Osteoblast (primary cell): ENCODE results near the gene PAM. TPM values are rescaled to one million over a fixed set of nuclear protein-coding genes. Genes with fewer than 3 reads are reported as not detected.

ENCODE experiments used
- DNase-seq: peaks from one replicate; pipeline ENCODE4 v3.0.0; 2011; ENCODE audit warnings: low spot score, mixed read lengths; ENCODE audit not compliant: insufficient read length; ENCODE audit errors: missing footprints
- H2AFZ ChIP-seq: 2 replicates; pipeline ENCODE4 v1.6.0; 2011; ENCODE audit warnings: mild to moderate bottlenecking, low read length
- H3K27ac ChIP-seq: 2 replicates; pipeline ENCODE4 v1.5.1; 2011; ENCODE audit warnings: mild to moderate bottlenecking, low read depth, low read length, moderate library complexity
- H3K27me3 ChIP-seq: 2 replicates; pipeline ENCODE4 v1.6.0; 2012; ENCODE audit warnings: mild to moderate bottlenecking, control low read depth, inconsistent platforms, low read length, moderate library complexity; ENCODE audit not compliant: insufficient read depth
- H3K36me3 ChIP-seq: 2 replicates; pipeline ENCODE4 v1.5.1; 2011; ENCODE audit warnings: mild to moderate bottlenecking, low read length, control low read depth, moderate library complexity; ENCODE audit not compliant: insufficient read depth
- H3K4me1 ChIP-seq: 2 replicates; pipeline ENCODE4 v1.5.1; 2011; ENCODE audit warnings: mild to moderate bottlenecking, low read length, control low read depth, moderate library complexity; ENCODE audit not compliant: insufficient read depth
- H3K4me2 ChIP-seq: 2 replicates; pipeline ENCODE4 v1.6.0; 2011; ENCODE audit warnings: mild to moderate bottlenecking, low read length; ENCODE audit not compliant: insufficient read depth
- H3K4me3 ChIP-seq: fragments of 200-600 bp; sonication (generic); 3 replicates; pipeline ENCODE4 v1.5.1; 2012; ENCODE audit warnings: mild to moderate bottlenecking, low read length, inconsistent platforms; ENCODE audit not compliant: insufficient read depth
- H3K79me2 ChIP-seq: 2 replicates; pipeline ENCODE4 v1.6.0; 2012; ENCODE audit warnings: mild to moderate bottlenecking, low read length, control low read depth, inconsistent platforms; ENCODE audit not compliant: insufficient read depth
- H3K9me3 ChIP-seq: 2 replicates; pipeline ENCODE4 v1.5.1; 2011; ENCODE audit warnings: low read depth, low read length, control low read depth
- H4K20me1 ChIP-seq: 2 replicates; pipeline ENCODE4 v1.6.0; 2012; ENCODE audit warnings: mild to moderate bottlenecking, low read length, control low read depth; ENCODE audit not compliant: insufficient read depth
- total RNA-seq: library from RNA; depleted of rRNA; stranded (reverse); fragments of >200 nt; gene quantifications from 2 replicates; pipeline ENCODE4 v1.2.3, GENCODE V29; 2012
- TF ChIP-seq, protein P1 (sequence below): IDR thresholded peaks from 2 replicates; pipeline ENCODE4 v1.5.1; 2011; ENCODE audit warnings: mild to moderate bottlenecking, low read depth, low read length, moderate library complexity; ENCODE audit errors: extremely low read depth

PAM gene
- total RNA-seq, 1 donor = 248 TPM

DNA sequence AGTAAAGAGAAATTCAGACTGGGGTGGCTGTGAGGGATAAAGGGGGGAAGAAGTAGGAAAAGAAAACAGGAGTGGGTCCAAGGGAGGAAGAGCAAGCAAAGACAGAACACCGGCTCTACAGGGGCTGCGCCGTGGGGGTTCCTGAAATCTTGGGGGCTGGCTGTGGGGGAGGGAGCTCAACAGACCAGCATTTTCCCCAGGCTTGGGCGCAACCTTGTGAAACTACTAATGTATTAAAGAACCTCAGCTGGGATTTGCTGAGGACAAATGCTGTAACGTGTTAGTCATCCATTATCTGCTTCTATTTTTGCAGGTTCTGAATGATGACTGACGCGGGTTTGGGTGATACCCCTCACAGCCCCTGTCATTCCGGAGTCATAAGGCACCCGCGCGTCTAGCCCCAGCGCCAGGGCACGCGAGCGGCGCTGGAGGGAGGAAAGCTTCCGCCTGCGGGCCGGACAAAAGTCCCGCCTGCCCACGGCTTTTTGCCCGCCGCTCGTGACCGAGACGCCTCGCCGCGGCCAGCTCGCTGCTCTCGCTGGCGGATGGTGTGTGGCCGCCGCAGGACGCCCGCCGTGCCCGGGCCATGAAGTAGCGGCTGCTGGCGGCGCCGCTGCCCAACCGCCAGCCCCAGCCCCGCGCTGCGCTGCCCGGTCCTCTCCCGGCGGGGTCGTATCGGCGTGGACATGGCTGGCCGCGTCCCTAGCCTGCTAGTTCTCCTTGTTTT, 110.6 kb downstream of the PAM start:
- Histone ChIP-seq H2AFZ (peak overlapping the region; percentile 92), H3K4me3 (peak overlapping the region; percentile 93), H3K4me2 (peak overlapping the region; percentile 96), H4K20me1 (no peaks in the 10 kb centered on the region), H3K36me3 (peaks cover 3% of the 10 kb centered on the region), H3K27ac (peak overlapping the region; percentile 97), H3K4me1 (peaks cover 21% of the 10 kb centered on the region), H3K27me3 (no peaks in the 10 kb centered on the region), H3K79me2 (peaks cover 22% of the 10 kb centered on the region), H3K9me3 (no peaks in the 10 kb centered on the region)
- peak; percentile 91 for DNase-seq
- TF ChIP-seq, protein P1, sequence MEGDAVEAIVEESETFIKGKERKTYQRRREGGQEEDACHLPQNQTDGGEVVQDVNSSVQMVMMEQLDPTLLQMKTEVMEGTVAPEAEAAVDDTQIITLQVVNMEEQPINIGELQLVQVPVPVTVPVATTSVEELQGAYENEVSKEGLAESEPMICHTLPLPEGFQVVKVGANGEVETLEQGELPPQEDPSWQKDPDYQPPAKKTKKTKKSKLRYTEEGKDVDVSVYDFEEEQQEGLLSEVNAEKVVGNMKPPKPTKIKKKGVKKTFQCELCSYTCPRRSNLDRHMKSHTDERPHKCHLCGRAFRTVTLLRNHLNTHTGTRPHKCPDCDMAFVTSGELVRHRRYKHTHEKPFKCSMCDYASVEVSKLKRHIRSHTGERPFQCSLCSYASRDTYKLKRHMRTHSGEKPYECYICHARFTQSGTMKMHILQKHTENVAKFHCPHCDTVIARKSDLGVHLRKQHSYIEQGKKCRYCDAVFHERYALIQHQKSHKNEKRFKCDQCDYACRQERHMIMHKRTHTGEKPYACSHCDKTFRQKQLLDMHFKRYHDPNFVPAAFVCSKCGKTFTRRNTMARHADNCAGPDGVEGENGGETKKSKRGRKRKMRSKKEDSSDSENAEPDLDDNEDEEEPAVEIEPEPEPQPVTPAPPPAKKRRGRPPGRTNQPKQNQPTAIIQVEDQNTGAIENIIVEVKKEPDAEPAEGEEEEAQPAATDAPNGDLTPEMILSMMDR = no peak

DNA sequence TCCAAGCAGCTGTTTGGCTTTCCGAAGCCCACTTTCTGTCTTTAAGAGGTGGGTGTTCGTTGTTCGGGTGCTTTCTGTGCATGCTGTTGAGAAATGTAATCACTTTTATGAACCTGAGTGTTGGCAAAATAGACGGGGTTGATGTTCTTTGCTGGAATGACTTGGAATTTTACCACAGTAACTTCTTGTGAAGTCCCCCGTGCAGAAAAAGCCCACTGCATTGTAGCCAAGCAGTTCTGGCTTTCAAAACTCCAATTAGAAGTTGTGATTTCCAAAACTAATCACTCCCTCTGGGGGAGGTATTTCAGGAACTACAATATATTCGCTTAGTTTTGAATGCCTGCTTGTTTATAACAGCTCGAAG, 111.1 kb downstream of the PAM start:
- H2AFZ ChIP-seq = peak overlapping the region; percentile 92
- peaks cover 22% of the 10 kb centered on the region for H3K79me2 ChIP-seq
- H3K27ac ChIP-seq = peak overlapping the region; percentile 97
- H3K4me1 ChIP-seq = peaks cover 21% of the 10 kb centered on the region
- H3K9me3 ChIP-seq = no peaks in the 10 kb centered on the region
- TF ChIP-seq, protein P1 = no peak
- no peaks in the 10 kb centered on the region for H3K27me3 ChIP-seq
- H3K36me3 ChIP-seq = peaks cover 3% of the 10 kb centered on the region
- peak overlapping the region; percentile 93 for H3K4me3 ChIP-seq
- H3K4me2 ChIP-seq = peak overlapping the region; percentile 96
- DNase-seq = peak; percentile 60
- H4K20me1 ChIP-seq = no peaks in the 10 kb centered on the region

DNA sequence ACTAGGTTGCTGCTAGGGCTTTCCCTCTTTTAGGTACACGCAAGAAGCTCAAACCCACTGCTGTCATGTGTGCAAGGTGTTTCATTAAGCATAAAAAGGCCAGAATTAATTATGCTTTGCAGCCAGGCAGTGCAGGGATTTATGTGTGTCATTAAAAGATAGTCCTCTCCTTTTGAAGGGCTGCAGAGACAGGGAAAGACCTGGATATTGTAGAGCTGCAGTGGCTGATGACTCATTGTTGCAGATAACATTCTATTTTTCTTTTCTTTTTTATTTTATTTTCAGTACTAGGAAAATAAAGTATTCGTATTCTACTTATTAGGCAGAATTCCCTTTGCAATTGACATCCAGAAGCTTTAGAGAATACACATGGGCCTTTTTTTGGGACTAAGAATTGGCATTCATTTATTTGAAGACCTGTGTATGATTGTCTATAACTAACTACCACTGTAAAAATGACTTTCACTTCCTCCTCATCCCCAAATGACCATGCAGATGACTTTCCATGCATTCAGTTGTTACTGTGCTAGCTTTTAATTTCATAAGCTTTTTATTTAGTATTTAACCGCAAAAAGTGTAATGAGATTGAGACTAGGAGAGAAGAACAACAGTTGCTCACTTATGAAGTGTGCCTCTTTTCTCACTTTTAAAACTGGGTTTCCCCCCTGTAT, 113.0 kb downstream of the PAM start:
- DNase-seq = peak; percentile 80
- no peak overlapping the region for H2AFZ ChIP-seq
- TF ChIP-seq, protein P1 = no peak
- H3K79me2 ChIP-seq = peaks cover 22% of the 10 kb centered on the region
- peak overlapping the region; percentile 13 for H3K4me3 ChIP-seq
- no peaks in the 10 kb centered on the region for H3K27me3 ChIP-seq
- no peaks in the 10 kb centered on the region for H4K20me1 ChIP-seq
- no peak overlapping the region for H3K27ac ChIP-seq
- H3K36me3 ChIP-seq = peaks cover 3% of the 10 kb centered on the region
- no peaks in the 10 kb centered on the region for H3K9me3 ChIP-seq
- H3K4me1 ChIP-seq = peaks cover 21% of the 10 kb centered on the region
- peak overlapping the region; percentile 96 for H3K4me2 ChIP-seq

DNA sequence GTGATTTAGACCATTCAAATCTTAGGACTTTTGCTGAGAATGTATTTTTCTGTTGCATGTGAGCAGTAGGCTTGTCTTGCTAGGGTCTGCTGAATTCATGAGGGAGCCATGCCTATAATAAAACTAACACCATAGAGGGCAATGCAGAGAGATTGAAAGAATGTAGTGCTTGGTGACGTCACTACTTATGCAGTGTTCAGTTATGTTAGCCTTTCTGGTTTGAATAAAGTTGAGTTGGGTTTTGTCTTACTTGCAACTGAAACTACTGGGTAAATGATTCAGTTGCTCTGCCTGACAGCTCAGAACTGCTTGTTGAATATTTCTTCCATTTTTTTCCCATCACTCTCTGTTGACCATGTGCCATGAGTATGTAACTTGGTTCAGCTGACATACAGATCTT, 114.1 kb downstream of the PAM start:
- H3K4me2 ChIP-seq = no peak overlapping the region

More for the DNA sequence above, 114.1 kb downstream of the PAM start:
- peaks cover 24% of the 10 kb centered on the region for H3K79me2 ChIP-seq
- TF ChIP-seq, protein P1 = no peak
- no peaks in the 10 kb centered on the region for H3K9me3 ChIP-seq
- H2AFZ ChIP-seq = no peak overlapping the region
- no peak overlapping the region for H3K4me3 ChIP-seq
- H3K36me3 ChIP-seq = peaks cover 3% of the 10 kb centered on the region
- no peak for DNase-seq
- H3K27me3 ChIP-seq = no peaks in the 10 kb centered on the region
- H3K27ac ChIP-seq = no peak overlapping the region
- H3K4me1 ChIP-seq = peaks cover 21% of the 10 kb centered on the region
- H4K20me1 ChIP-seq = no peaks in the 10 kb centered on the region
